ENCODE data around the gene C10orf67. TPM values are rescaled to one million over a fixed set of nuclear protein-coding genes. Genes with fewer than 3 reads are reported as not detected.

C10orf67 gene
- total RNA-seq, 2 donors from 2014 or later, result 0.52 TPM; not detected in 1

GRCh38 chr10:23238015-23238414, 106.6 kb downstream of the C10orf67 start:
- no peaks in the 10 kb centered on the region for H3K27me3 ChIP-seq
- ATAC-seq, result no peak
- H3K4me3 ChIP-seq, result no peak overlapping the region
- no peaks in the 10 kb centered on the region for H3K36me3 ChIP-seq (replicated peaks in 1 of 2; ENCODE audit: insufficient read depth in 1 of 2, low read depth in 2 of 2)
- no peak for DNase-seq
- peaks cover 8% of the 10 kb centered on the region for H3K4me1 ChIP-seq
- H3K9me3 ChIP-seq, result no peaks in the 10 kb centered on the region
- H3K27ac ChIP-seq, result no peak overlapping the region
- intact Hi-C loops (cut with DNase I), result no loop called here
- no peak for TF ChIP-seq POLR2A (IDR thresholded peaks at IDR 0.05)
- no peak for TF ChIP-seq CTCF (IDR thresholded peaks at IDR 0.05)
- WGBS, 2 donors, result 31 to 35% methylated on average over 3 of the region's 3 CpGs

- ATAC-seq, result no peak
- H3K36me3 ChIP-seq (replicated peaks in 1 of 2; ENCODE audit: insufficient read depth in 1 of 2, low read depth in 2 of 2), result no peaks in the 10 kb centered on the region
- TF ChIP-seq POLR2A (IDR thresholded peaks at IDR 0.05), result no peak
- TF ChIP-seq CTCF (IDR thresholded peaks at IDR 0.05), result no peak
- no peaks in the 10 kb centered on the region for H3K9me3 ChIP-seq
- H3K27ac ChIP-seq, result no peak overlapping the region
- DNase-seq, result no peak
- H3K27me3 ChIP-seq, result no peaks in the 10 kb centered on the region
- H3K4me1 ChIP-seq, result no peaks in the 10 kb centered on the region
- 65 to 79% methylated on average over 1 of the region's 1 CpG for WGBS, 2 donors
- intact Hi-C loops (cut with DNase I), result no loop called here
- no peak overlapping the region for H3K4me3 ChIP-seq
Measured at GRCh38 chr10:23230582-23230981, 114.0 kb downstream of the C10orf67 start.

GRCh38 chr10:23217471-23217870, 127.1 kb downstream of the C10orf67 start:
- H3K27ac ChIP-seq, result no peak overlapping the region
- ATAC-seq (no peak), DNase-seq (no peak)
- no peaks in the 10 kb centered on the region for H3K27me3 ChIP-seq
- 59 to 65% methylated on average over 1 of the region's 1 CpG for WGBS, 2 donors
- TF ChIP-seq POLR2A (IDR thresholded peaks at IDR 0.05), result no peak
- TF ChIP-seq CTCF (IDR thresholded peaks at IDR 0.05), result no peak
- no peaks in the 10 kb centered on the region for H3K36me3 ChIP-seq (replicated peaks in 1 of 2; ENCODE audit: insufficient read depth in 1 of 2, low read depth in 2 of 2)
- no peaks in the 10 kb centered on the region for H3K9me3 ChIP-seq
- intact Hi-C loops (cut with DNase I), result no loop called here
- peaks cover 4% of the 10 kb centered on the region for H3K4me1 ChIP-seq
- H3K4me3 ChIP-seq, result no peak overlapping the region

- intact Hi-C loops (cut with DNase I), result no loop called here
- no peaks in the 10 kb centered on the region for H3K36me3 ChIP-seq (replicated peaks in 1 of 2; ENCODE audit: insufficient read depth in 1 of 2, low read depth in 2 of 2)
- no peaks in the 10 kb centered on the region for H3K9me3 ChIP-seq
- 58 to 66% methylated on average over 3 of the region's 3 CpGs for WGBS, 2 donors
- peaks cover 35% of the 10 kb centered on the region for H3K4me1 ChIP-seq
- DNase-seq, result no peak
- ATAC-seq, result no peak
- no peak for TF ChIP-seq POLR2A (IDR thresholded peaks at IDR 0.05)
- no peak for TF ChIP-seq CTCF (IDR thresholded peaks at IDR 0.05)
- no peak overlapping the region for H3K27ac ChIP-seq
- no peaks in the 10 kb centered on the region for H3K27me3 ChIP-seq
- H3K4me3 ChIP-seq, result no peak overlapping the region
Measured at GRCh38 chr10:23205972-23206642, 138.5 kb downstream of the C10orf67 start.

- no peak overlapping the region for H3K4me3 ChIP-seq
- no peaks in the 10 kb centered on the region for H3K9me3 ChIP-seq
- H3K27me3 ChIP-seq, result no peaks in the 10 kb centered on the region
- DNase-seq (peak in 2 of 4 donors; percentile 38 to 62), ATAC-seq (no peak)
- H3K36me3 ChIP-seq (replicated peaks in 1 of 2; ENCODE audit: insufficient read depth in 1 of 2, low read depth in 2 of 2), result no peaks in the 10 kb centered on the region
- WGBS, 2 donors, result 29 to 60% methylated on average over 10 of the region's 10 CpGs
- intact Hi-C loops (cut with DNase I), result no loop called here
- no peak overlapping the region for H3K27ac ChIP-seq
- H3K4me1 ChIP-seq, result peaks cover 44% of the 10 kb centered on the region
- TF ChIP-seq CTCF (IDR thresholded peaks at IDR 0.05) (peak in 4 of 7 experiments; percentile 31 to 50 (median 35)), POLR2A (IDR thresholded peaks at IDR 0.05) (no peak)
Measured at GRCh38 chr10:23204773-23205172, 139.8 kb downstream of the C10orf67 start.
